ENCODE data around the gene TMEM135.

TMEM135 gene

GRCh38 chr11:87317441-87317840 is 279.7 kb downstream of the TMEM135 start:
- H3K4me3 ChIP-seq (ENCODE audit: control insufficient read depth, low read depth, low read length): no peak overlapping the region
- no peak for DNase-seq (ENCODE audit: low read depth)
- no peak for TF ChIP-seq CTCF (conservative IDR thresholded peaks at IDR 0.05; ENCODE audit: control insufficient read depth, insufficient read depth, low read depth, low read length)

GRCh38 chr11:87320123-87320522 is 282.4 kb downstream of the TMEM135 start:
- DNase-seq (ENCODE audit: low read depth): no peak
- H3K4me3 ChIP-seq (ENCODE audit: control insufficient read depth, low read depth, low read length): no peak overlapping the region
- no peak for TF ChIP-seq CTCF (conservative IDR thresholded peaks at IDR 0.05; ENCODE audit: control insufficient read depth, insufficient read depth, low read depth, low read length)

- no peak for DNase-seq (ENCODE audit: low read depth)
- H3K4me3 ChIP-seq (ENCODE audit: control insufficient read depth, low read depth, low read length): no peak overlapping the region
- no peak for TF ChIP-seq CTCF (conservative IDR thresholded peaks at IDR 0.05; ENCODE audit: control insufficient read depth, insufficient read depth, low read depth, low read length)
Measured at GRCh38 chr11:87322568-87322967, 284.8 kb downstream of the TMEM135 start.

GRCh38 chr11:87323899-87324298 is 286.2 kb downstream of the TMEM135 start:
- no peak overlapping the region for H3K4me3 ChIP-seq (ENCODE audit: control insufficient read depth, low read depth, low read length)
- DNase-seq (ENCODE audit: low read depth): no peak
- no peak for TF ChIP-seq CTCF (conservative IDR thresholded peaks at IDR 0.05; ENCODE audit: control insufficient read depth, insufficient read depth, low read depth, low read length)

GRCh38 chr11:87324817-87325489 is 287.2 kb downstream of the TMEM135 start:
- DNase-seq (ENCODE audit: low read depth): no peak
- H3K4me3 ChIP-seq (ENCODE audit: control insufficient read depth, low read depth, low read length): no peak overlapping the region
- no peak for TF ChIP-seq CTCF (conservative IDR thresholded peaks at IDR 0.05; ENCODE audit: control insufficient read depth, insufficient read depth, low read depth, low read length)

GRCh38 chr11:87325490-87325872 is 287.7 kb downstream of the TMEM135 start:
- H3K4me3 ChIP-seq (ENCODE audit: control insufficient read depth, low read depth, low read length): no peak overlapping the region
- TF ChIP-seq CTCF (conservative IDR thresholded peaks at IDR 0.05; ENCODE audit: control insufficient read depth, insufficient read depth, low read depth, low read length): no peak
- DNase-seq (ENCODE audit: low read depth): no peak

GRCh38 chr11:87326594-87326993 is 288.9 kb downstream of the TMEM135 start:
- no peak for TF ChIP-seq CTCF (conservative IDR thresholded peaks at IDR 0.05; ENCODE audit: control insufficient read depth, insufficient read depth, low read depth, low read length)
- H3K4me3 ChIP-seq (ENCODE audit: control insufficient read depth, low read depth, low read length): no peak overlapping the region
- no peak for DNase-seq (ENCODE audit: low read depth)

Measured in fibroblast of mammary gland (primary cell).